OCI-M2 (cell line): ENCODE measurements around the gene KRT78.
"Not testable (repeated sequence)": the region's sequence is repeated elsewhere in the genome, so short reads cannot be mapped to it uniquely, and the experiment has no call there.

ENCODE experiments used
- DNase-seq: peaks from one replicate; lab custom pipeline; 2025; ENCODE audit not compliant: unreplicated experiment; lab: John Stamatoyannopoulos, UW

Gene KRT78

DNA sequence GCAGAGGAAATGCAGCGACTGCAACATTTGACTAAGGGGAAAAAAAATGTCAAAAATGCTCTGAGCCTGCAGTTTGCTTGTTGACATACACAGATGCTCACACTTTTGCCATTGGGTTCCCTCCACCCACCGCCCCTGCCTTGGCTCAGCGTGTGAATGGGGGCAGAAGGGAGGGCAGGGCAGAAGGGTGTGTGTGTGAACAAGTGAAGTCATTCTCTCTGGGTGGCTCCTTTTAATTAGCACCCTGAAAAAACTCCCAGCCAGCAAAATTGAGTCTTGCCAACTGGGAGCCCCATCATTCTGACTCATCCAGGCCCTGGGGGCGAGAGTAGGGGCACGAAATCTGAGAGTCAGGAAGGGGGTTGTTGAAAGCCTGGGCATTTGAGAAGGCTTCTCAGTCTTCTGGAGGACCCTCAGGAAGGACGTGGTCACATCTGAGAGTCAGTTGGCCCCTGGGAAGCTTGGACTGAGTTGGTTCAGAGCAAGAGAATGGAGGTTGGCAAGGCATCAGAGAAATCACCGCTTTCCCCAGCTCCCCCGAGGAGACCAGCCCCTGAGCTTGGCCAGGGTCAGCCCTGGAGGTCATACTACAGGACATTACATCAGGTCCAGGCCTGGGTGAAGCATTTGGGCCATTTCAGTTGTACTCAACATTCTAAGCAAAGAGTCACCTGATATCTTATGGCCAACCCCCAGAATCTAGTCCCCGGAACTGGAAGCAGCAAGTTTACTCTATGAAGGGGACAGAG is 22.7 kb upstream of the KRT78 start:
- no peak for DNase-seq

DNA sequence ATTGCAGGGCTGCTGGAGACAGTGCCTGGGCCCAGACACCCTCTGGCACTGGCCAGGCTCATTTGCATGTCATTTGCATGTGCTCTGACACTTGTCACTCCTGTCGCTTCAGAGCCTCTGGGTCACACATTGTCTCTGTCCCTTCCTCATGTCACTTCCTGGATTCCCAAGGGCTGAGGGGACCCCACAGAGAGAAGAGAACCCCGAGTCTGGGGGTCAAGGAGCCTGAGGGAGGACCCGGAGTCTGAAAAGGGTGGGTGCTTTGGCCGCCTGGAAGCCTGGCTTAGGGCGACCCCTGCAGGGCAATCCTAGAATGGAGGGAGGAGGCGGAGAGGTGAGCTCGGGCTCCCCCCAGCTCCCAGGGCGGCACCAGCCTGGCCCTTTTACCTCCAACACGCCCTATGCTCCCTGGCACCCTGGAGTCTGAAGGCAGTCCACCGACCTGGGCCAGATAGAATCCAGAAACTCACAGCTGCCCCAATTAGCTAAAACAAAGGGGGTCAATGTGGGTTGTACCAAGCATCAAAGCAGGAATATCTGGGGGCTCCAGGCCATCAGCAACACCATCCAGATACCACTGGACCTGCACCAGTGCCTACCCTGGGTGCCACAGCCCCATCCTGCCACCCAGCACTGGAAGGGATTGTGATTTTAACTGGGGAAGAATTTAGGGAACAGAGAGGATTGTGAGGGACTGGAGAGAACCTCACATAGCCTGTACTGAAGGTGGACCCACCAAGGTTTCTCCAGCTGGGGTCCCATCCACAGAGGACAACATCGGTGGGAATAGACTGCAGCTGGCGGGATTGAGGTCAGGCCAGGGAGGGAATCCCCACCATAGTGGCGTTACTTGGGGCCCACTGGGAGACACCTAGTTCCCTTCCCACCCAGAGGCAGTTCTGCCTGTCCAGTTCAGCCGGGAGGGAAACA is 21.8 kb upstream of the KRT78 start:
- no peak for DNase-seq

DNA sequence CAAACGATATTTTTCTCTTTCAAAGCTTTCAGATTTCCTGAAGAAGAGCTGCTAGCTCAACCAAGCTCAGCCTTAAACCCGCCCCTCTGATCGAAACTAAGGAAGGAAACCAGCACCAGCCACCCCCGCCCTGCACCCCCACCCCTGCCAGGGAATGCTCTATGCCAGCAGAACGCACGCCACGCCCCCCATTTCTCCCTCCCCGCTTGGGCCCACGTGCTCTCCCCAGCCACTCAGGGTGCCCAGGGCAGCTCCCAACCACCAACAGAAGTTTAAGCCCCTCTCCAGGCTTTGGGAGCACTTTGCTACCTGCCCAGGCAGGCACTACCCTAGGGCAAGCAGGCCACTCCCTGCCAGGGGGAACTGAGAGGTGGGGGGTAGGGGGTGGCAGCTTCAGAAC is 18.8 kb upstream of the KRT78 start:
- DNase-seq, result no peak

DNA sequence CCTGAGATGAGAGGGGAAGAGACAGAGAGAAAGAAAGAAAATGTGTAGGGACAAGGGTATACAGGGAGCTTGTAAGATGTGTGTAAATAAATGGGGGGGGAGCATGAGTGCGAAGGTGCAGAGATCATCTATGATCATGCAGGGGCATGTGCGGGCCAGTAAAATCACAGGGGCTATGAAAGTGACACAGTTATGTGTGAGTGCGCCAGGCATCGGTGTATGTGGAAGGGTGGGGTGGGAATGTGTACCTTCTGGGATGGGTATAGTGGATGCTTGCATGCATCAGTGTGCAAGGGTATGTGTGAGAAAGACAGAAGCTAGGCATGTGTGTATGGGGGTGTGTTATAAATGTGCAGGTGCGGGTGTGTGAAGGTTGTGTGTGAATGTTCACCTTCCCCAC is 18.4 kb upstream of the KRT78 start:
- no peak for DNase-seq

DNA sequence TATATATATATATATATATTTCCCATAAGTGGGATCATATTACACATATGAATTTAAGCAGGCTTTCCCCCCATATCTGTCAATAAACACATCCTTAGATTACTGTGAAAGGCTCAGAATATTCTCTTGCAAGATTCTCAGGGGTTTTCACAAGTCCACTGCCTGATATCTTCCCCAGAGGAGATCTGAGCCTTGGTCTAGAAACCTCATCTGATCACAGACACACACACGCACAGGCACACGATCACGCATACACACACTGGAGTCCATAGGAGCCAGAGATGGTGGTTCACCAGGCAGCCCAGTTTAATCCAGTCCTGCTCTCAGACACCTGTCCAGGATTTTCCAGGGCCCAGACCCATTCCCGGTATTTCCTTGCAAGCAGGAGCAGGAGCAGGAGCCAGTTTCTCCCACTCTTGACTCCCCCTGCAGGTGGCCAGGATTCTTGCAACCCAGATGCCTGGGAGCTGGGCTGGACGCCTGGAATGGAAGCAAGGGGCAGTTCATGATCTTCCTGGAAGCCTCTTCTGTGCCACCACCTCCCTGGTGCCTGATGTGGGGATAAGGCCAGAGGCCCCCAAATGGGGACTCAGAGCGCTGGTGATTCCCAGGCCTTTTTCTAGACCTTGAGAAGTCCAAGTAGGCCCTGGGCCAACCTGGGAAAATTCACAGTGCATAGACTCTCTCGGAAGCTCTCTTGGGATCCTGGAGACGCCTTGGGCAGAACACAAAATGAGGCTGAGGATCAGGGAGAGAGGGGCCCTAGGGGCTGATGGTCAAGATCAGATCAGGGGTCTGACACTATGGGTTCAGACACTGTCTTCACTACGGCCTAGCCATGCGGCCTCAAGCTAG is 16.5 kb upstream of the KRT78 start:
- no peak for DNase-seq

DNA sequence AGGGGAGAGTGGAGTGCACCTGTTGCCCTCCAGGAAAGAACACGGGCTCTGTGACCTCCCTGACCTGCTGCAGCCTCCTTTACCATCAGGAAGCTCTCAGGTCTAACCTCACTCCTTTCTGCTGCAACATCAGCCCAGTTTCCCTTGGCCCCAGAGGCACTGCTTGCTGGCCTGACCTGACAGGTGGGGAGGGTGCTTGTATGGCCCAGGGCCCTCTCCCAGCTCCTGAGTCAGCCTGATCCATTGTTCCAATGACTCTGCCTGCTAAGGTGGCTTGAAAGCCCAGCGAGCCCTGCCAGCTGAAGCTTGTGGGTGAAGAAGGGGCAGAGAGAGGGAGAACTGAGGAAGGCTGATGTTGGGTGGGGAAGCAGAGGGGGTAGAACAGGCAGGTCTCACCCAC is 13.2 kb upstream of the KRT78 start:
- no peak for DNase-seq

DNA sequence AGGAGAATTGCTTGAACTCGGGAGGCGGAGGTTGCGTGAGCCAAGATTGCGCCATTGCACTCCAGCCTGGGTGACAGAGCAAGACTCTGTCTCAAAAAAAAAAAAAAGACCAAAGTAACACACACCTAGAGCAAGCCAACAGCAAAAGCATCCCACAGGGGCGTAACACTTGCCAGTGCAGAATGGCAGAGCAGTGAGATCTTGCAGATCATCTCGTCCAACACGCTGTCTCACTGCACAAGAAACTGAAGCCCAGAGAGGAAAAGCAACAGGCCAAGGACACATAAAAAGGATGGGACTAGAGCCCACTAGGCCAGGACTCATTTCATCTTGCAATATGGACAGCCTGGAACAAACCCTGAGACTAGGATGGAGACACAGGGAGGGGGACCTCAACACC is 12.7 kb upstream of the KRT78 start:
- DNase-seq, result no peak

DNA sequence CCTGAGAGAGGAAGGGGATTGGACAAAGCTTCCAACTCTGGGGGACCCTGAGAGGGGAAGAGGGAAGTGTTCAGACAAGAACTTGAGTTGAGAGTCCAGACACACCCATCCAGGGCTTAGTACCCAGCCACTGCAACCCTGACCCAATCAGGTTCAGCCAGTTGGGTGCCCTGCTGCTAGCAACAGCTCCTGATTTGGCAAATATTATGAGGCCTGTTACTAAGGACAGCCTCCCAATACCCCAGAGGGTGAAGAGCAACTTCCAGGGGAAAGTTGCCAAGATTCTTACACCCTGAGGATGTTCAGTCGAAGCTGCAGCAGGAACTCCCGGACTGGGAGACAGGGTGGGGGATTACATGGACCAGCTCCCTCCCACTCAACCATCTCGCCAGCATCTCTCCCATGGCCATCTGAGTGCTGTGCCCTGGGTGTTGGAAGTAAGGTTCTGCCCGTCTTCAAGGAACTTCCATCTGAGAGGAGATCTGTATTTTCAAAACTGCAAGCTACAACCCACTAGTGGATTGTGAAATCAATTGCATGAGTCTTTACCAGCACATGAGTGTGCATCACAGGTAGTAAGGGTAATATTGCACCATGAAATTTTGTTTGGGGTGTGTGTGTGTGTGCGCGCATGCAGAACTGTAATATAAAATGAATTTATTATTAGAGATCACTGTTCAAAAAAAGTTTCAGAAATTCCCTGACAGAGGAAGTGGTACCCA is 11.5 kb upstream of the KRT78 start:
- DNase-seq, result no peak

DNA sequence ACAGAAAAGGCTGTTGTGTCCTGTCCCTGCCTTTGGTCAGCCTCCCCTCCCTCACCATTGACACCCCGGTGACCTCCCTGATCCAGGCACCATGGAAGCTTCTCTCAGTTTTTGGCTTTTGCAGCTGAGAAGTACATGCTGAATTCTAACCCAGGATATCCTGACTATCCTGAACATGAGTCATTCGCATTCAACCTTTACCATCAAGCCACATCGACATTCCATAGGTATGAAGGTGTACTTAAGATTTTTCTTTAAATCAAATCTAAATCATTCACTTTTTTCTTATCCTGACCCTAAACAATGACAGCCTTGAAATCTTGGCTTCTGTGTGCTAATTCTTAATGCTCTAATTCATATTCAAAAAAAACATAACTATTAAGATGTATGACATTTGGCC is 8.7 kb upstream of the KRT78 start:
- no peak for DNase-seq

DNA sequence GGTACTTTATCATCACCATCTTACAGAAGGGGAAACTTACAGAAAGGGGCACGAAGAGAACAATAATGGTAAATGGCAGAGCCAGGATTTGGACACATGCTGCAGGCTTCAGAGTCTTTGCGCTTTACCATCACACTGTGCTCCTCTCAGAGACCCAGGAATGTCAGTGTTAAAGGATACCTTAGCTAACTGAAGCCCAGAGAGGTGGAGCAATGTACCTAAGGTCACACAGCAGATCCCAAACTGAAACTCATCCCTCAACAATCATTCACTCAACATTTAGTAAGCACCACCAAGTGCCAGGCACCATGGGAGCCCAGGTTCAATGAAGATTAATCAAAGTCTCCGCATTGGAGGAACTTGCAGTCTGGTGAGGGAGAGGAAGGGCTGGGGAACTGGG is 8.0 kb upstream of the KRT78 start:
- DNase-seq, result no peak

DNA sequence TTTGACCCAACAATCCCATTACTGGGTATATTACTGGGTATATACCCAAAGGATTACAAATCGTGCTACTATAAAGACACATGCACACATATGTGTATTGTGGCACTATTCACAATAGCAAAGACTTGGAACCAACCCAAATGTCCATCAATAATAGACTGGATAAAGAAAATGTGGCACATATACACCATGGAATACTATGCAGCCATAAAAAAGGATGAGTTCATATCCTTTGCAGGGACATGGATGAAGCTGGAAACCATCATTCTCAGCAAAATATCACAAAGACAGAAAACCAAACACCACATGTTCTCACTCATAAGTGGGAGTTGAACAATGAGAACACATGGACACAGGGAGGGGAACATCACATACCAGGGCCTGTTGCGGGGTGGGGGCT is 7.3 kb upstream of the KRT78 start:
- not testable (repeated sequence) for DNase-seq

DNA sequence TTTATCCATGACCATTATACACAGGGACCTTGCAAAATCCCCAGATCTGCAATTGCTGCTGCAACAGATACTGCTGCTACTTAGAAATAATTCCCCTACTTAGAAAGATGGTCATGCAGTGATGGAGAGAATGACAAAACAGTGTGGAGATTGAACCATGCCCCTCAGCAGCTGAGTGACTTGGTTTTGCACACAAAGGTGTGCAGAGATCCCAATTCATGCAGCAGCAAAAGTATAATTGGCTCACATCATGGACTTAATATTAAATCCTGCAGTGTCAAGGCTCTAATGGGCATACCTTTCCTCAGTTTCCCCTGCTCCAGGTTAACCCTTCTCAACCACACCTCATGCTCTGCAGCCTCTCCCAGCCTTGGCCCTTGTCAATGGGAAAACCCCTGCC is 3.0 kb upstream of the KRT78 start:
- no peak for DNase-seq

DNA sequence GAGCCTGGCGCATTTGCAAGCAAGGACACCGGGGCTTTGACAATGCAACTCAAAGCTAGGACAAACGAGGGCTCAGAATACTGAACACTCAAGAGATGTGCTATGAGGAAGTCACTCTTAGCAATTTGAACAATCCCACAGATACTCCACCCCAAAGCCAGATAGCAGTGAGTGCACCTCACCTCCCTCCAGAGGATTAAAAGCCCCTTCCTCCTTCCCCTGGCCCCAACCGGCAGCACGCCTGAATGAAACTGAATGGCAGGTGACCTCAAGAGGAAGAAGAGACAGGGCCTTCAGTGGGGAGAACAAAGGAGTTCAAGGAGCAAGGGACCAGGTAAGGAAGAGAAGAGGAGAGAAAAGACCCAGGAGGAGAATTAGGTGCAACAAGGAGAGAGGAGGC is 1.9 kb upstream of the KRT78 start:
- no peak for DNase-seq

DNA sequence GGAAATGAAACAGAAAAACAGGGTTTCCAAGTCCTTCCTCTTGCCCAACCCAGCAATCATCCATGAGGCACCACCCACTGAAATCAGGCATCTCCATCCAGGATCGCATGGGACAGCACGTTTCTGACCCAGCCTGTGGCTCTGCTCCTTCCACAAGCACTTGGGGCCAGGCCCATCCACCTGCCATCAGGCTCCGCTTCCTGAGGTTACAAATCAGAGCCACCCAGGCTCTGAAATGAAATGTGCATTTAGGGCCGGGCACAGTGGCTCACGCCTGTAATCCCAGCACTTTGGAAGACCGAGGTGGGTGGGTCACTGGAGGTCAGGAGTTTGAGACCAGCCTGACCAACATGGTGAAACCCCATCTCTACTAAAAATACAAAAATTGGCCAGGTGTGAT is 717 bp upstream of the KRT78 start:
- DNase-seq, result no peak

DNA sequence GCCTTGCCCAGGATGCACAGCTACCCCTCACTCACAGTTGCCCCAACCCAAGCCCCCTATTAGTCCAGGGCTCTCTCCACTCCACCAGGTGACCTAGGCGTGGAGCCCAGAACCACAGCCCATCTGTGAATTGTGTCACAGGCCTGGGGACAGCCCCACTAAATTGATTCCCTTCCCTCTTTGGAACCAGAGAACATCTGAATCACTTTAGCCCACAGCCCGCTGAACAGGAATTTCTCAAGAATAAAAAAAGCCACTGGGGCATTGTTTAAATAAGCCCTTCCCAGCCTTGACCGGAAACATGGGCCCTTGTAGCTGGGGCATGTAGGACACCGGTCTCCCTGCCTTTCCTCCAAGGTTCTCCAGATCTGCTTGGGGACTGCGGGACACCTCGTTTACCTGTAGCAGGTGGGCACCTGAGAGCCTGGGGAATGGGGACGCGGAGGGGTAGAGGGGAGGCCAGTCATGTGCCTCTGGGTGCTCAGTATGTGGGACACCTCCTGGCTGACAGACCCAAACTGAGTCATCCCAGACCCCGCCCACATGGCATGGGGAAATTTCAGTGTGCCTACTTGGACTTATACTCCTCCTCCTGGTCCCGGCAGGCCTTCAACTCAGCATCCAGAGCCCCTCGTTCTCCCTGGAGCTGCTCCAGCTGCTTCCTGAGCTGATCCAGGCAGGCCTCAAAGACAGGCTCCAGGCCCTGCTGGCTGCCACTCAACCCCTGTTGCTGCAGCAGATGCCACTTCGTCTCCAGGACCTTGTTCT is 1.3 kb downstream of the KRT78 start:
- no peak for DNase-seq

DNA sequence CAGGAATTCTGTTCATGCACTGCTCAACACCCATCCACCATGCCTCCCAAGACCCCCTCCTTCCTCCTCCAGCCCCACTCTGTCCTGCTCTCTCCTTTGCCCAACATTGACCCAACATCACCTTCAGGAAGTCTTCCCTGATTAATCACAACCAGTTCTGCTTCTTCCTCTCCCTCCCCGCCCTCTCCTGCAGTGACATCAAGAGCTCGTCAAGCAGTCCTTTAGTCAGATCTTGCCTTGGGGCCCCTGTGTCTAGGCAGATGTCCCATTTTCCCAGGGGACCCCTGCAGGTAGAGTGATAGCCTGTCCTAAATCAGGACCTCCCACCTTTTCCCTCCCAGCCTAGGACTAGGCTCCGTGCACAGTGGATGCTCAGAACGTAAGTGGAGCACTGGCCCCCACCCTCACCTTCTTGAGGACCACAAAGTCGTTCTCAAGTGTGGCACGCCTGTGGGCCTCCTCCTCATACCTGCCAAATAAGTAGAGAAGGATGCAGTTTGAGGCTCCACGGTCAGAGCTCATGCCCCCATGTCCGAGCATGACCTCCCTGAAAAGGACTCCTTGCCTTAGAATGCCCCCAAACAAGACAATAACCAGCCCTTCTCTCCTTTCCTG is 2.3 kb downstream of the KRT78 start:
- no peak for DNase-seq

DNA sequence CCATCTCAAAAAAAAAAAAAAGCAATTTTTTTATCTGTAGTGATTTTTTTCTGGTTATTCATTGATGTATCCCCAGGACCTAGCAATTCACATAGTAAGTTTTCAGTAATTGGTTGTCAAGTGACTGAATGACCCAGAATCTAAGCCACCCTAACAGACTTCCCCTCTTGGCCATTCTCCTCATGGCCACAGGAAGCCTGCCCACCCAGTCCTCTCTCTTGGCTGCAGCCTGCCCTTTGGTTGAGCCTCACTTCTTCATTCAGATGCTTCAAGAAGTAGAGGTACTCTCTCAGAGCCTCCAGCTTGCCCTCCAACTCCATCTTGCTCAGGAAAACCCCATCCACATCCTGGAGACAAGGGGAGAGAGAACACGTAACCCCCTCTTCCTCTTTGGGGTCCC is 2.8 kb downstream of the KRT78 start:
- DNase-seq, result no peak

DNA sequence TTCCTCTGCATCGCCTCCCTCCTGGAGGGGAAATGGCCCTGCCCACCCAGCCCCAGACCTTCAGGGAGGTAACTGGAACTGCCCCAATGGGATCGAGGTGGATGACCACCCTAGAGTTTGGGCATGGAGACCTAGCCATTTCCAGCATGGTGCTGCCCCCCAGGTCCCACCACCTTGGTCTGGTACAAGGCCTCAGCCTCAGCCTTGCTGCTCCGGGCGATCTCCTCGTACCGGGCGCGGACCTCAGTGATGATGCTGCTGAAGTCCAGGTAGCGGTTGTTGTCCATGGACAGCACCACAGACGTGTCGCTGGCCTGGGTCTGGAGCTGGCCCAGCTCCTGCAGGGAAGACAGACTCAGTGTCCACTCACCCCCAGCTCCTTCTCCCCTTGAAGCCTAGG is 4.4 kb downstream of the KRT78 start:
- no peak for DNase-seq

DNA sequence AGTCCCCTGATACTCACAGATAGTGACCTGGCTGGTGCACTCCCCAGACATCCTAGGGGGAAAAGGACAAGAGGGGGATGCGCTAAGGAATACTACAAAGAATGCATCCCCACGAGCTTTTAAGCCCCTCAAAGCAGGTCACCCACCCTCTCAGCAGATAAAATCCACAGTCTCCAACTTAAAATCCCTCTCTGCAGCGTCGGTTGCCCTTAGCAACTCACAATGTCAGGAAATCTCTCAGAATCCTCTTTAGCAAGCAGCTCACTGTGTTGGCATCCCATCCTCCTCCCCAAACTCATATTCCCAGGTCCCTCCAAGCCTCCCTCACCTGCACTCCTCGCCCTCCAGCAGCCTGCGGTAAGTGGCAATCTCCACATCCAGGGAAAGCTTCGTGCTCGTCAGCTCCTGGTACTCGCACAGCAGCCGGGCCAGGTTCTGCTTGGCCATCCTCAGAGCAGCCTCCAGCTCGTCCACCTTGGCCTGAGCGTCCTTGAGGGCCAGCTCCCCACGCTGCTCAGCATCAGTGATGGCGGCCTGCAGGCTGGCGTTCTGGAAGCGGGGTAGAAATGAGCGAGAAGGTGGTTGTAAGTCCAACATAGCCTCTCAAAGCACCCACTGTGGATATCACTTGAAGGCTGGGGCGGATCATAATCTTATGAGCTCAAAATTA is 9.2 kb downstream of the KRT78 start:
- DNase-seq, result no peak
